Head of caudate nucleus (tissue), 42 donors: Measurements from ENCODE around the gene RNF5.
"Not testable (repeated sequence)": the region's sequence is repeated elsewhere in the genome, so short reads cannot be mapped to it uniquely, and the experiment has no call there.

Source experiments
- DNase-seq, 42 donors: peaks; one replicate each; pipeline versions ENCODE4 v3.0.0 to v3.0.0-alpha.2; 2020 to 2021; ENCODE audit warnings: mixed read lengths in 7 of 42
- intact Hi-C: fragments of 100-400 bp; cut with DNase I; formaldehyde crosslinking; loops from one replicate; pipeline ENCODE4 v1.15.0; 2022

Gene RNF5

DNA sequence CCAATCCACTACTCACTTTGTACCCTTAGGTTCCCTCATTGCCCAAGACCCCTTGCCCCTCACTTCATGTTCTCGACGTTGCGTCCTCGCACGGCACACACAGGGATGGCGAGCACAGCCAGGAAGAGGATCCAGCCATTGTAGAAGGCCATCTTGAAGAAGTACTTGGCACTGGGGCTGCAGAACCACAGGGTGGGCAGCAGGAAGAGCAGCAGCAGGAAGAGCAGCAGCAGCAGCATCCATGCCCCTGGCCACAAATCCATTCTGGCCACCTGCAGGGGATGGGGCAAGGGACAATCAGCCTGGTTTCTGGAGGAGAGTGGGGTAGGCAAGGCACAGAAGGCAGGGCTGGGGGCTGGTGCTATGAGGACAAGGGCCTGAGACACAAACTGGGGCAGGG, 7.0 kb upstream of the RNF5 start:
- DNase-seq: no peak
- intact Hi-C loops: no loop called here

- intact Hi-C loops: no loop called here
- no peak for DNase-seq
Measured at GRCh38 chr6:32173051-32173727, 5.0 kb upstream of the RNF5 start.

- DNase-seq: no peak
- intact Hi-C loops: no loop called here
Measured at GRCh38 chr6:32174416-32174815, 3.8 kb upstream of the RNF5 start.

- intact Hi-C loops: no loop called here
- no peak for DNase-seq
Measured at GRCh38 chr6:32175322-32175710, 2.9 kb upstream of the RNF5 start.

DNA sequence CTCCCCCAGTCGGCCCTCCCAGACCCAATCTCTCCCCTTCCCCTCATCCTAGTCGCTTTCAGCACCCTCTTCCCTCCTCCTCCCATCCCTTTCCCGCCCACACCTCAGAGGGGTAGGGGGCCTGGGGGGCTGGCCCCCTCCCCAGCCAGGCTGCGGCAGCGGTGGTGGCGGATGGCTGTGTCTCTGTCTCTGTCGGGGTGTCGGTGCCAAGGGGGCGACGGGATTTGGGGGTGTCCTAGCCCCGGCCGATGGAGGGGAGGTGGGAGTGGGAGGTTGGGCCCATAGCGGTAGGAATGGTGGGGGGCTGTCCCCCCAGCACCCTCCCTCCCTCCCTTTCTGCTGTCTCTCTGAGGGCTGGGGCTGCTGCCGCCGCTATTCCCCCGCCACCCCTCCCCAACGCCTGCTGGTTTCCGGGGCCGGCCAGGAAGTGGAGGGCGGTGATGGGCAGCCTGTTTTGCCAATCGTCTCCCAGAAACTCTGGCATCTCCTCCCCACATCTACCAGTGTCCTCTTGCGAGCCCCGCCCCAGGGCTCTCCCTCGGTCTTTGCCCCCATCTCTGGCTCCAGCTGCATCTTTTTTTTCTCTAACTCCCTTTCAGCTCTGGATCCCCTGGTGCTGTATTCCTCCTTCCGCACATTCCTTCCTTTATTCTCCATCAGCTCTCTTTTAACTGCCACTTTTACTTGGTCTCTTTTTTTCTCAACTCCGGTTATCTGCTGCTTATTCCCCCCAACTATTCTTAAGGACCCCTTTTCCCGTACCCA, 2.3 kb upstream of the RNF5 start, which contains the start of gene AGPAT1:
AGPAT1 (minus strand) TSS at position 374 of the 765 bp plus-strand sequence. CDS start 4,588 bp downstream, outside the sequence.
- peak; percentile 98 to 100 (median 99) for DNase-seq
- intact Hi-C loops: no loop called here

GRCh38 chr6:32176476-32177182, 1.6 kb upstream of the RNF5 start:
- DNase-seq: peak in 1 of 42 donors; percentile 21
- intact Hi-C loops: no loop called here

GRCh38 chr6:32177183-32177787, 920 bp upstream of the RNF5 start:
- intact Hi-C loops: no loop called here
- peak in 10 of 42 donors; percentile 38 to 65 (median 49) for DNase-seq

DNA sequence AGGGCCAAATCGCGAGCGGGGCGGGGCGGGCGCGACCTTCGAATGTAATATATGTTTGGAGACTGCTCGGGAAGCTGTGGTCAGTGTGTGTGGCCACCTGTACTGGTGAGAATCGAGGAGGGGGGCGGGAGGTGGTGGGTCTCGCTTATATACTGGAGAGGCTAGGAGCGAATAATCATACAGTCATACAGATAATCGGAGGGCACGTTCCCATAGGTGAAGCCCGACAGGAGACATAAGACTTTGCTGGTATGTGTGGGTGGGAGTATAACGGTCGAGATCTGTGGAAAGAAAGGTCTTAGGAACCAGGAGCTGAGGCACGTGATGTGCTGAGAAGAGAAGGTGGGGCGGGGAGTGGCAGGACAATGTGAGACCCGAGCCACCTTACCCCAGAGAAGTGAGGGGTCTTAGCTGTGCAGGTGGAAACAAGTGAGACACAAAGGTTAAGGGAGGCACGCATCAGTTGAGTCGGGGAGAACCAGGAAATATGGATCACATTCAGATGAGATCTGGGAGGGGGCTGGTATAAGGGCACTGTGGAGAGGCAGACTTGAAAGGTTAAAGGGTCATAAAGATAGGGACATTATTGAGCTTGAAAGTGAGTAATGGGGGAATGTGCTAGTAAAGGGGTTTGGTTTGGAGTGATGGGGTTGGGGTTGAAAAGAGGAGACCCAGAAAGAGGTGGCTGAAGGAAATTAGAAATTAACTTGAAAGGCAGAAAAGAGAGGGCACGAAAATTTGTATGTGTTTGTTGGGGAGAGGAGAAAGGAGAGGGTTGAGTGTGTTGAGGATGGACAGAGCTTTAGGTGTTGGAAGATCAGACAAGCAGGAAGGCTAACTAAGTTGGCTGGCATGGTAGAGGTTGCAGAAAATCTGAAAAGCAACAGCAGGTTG, 589 bp downstream of the RNF5 start:
- intact Hi-C loops: no loop called here
- no peak for DNase-seq

GRCh38 chr6:32179766-32180405, 1.7 kb downstream of the RNF5 start:
- intact Hi-C loops: no loop called here
- no peak for DNase-seq

GRCh38 chr6:32181148-32181702, 3.0 kb downstream of the RNF5 start:
- intact Hi-C loops: no loop called here
- DNase-seq: no peak

- intact Hi-C loops: no loop called here
- DNase-seq: peak in 2 of 42 donors; percentile 1 to 8
Measured at GRCh38 chr6:32181915-32182529, 3.8 kb downstream of the RNF5 start.

DNA sequence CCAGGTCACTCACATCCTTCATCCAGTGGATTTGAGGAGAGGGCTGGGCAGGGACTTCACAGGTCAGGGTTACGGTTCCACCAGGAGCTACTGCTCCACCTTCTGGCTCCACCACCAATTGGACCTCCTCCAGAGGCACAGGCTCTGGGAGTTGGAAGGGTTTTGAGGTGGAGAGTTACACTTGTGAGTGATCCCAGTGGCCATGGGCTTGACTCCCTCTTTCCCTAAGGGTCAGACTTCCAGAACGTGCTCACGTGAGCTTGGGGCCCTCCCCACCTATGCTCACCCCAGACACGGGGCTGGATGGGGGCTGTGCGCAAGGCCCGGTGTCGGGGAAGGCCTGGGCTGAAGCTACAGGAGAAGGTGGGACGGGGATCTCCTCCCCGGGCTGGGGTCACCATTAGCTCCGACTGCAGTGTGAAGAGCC, 4.4 kb downstream of the RNF5 start:
- intact Hi-C loops: no loop called here

GRCh38 chr6:32183030-32183429, 4.8 kb downstream of the RNF5 start:
- peak in 1 of 42 donors; percentile 24 for DNase-seq
- intact Hi-C loops: no loop called here

More for the DNA sequence above, 4.4 kb downstream of the RNF5 start:
- peak in 1 of 42 donors; percentile 3 for DNase-seq

DNA sequence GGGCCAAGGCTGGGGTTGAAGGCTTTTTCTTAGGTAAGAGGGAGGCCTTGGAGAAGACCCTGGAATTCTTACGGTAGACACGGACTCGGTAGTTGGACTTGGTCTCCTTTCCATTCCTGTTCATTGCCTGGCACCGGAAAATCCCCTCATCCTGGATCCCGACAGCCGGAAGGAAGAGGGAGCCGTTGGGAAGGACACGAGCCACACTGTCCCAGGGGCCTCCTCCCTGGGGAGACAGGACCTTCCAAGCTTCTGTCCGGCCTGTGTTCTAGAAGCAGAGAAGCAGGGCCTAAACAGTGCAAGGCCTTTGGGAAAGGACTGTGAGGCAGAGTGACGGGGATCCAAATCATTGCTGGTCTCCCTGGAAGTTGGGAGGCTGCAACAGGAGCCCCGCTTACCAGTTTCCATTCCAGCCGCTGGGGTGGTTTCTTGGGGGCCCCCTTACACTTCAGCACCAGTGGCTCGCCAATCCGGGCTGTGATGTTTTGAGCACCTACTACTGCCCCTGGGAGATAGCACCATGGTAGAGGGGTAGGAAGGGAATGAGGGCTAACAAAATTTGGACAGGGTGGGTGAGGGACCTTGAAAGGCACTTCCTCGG, 5.4 kb downstream of the RNF5 start:
- intact Hi-C loops: no loop called here
- DNase-seq: peak in 2 of 42 donors; percentile 3

DNA sequence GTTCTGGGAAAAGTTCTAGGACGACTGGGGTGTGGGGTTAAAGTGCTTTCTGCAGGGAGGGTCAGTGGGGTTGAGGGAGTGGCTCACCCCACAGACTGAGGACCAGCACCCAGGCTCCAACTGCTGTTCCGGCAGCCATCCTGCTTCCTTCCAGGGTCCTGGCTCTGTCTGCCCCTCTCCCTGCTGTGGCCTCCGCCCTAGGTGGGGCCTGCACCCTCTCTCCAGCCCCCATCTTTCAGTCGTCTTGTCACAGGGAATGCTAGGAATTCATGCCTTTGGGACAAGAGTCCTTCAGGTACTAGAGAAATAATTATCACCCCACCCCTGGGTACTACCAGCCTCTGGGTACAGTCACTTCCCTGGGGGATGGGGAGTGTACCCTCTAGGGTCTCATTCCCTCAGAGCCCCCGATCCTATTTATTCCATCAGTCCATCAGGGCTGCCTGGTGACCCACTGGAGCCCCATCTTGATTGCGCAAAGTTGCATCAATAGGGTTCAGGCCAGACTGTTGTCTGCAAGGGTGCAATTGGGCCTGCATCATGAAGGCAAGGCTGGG, 6.0 kb downstream of the RNF5 start, which contains the start of gene AGER:
AGER (minus strand) TSS at position 170 of the 557 bp plus-strand sequence; CDS start at position 139, 31 bp downstream.
- intact Hi-C loops: no loop called here
- DNase-seq: peak in 2 of 42 donors; percentile 3 to 4

- DNase-seq: peak in 6 of 42 donors; percentile 32 to 61 (median 36)
- intact Hi-C loops: not testable (repeated sequence)
Measured at GRCh38 chr6:32185681-32186131, 7.5 kb downstream of the RNF5 start.
